GM12878 (cell line): ENCODE results near the gene ANO1. TPM values are rescaled to one million over a fixed set of nuclear protein-coding genes. Genes with fewer than 3 reads are reported as not detected.
"Not testable (repeated sequence)": the region's sequence is repeated elsewhere in the genome, so short reads cannot be mapped to it uniquely, and the experiment has no call there.

Experiments used
- ATAC-seq: fragments of 200-7000 bp; cut with Tn5 transposase; 3 replicates; pipeline ENCODE4 v1.9.1; 2020; ENCODE audit warnings: mild to moderate bottlenecking, moderate library complexity
- BruUV-seq: library from RNA; stranded (reverse); fragments of 400-500 nt; replicated peaks from 2 replicates; lab custom pipeline; 2021; lab: Mats Ljungman, UMichigan
- CTCF ChIA-PET: fragments of 300-600 bp; sonication (Branson Sonifier 250); formaldehyde crosslinking; extraction: SDS; loops from one replicate; lab custom pipeline; 2021; ENCODE audit warnings: inconsistent platforms; lab: Yijun Ruan, JAX
- POLR2A ChIA-PET: fragments of 350-600 bp; formaldehyde crosslinking; extraction: SDS; loops from one replicate; lab custom pipeline; 2021; ENCODE audit warnings: inconsistent platforms; lab: Charles Lee
- RAD21 ChIA-PET: fragments of 300-600 bp; sonication (Branson Sonifier 250); formaldehyde crosslinking; loops from one replicate; lab custom pipeline; 2023; ENCODE audit warnings: antibody characterized with exemption; ENCODE audit not compliant: unreplicated experiment; lab: Charles Lee
- SMC1A ChIA-PET: fragments of 300-600 bp; sonication (Branson Sonifier 250); formaldehyde crosslinking; loops from one replicate; lab custom pipeline; 2023; ENCODE audit not compliant: unreplicated experiment, uncharacterized antibody; lab: Charles Lee
- DNase-seq: peaks from one replicate; pipeline ENCODE4 v3.0.0-alpha.2; 2011; ENCODE audit warnings: low read depth, low spot score
- FAIRE-seq: peaks from 3 replicates; lab custom pipeline; 2011; peaks lifted over from hg19 to GRCh38; lab: Jason Lieb, UNC
- H2AFZ ChIP-seq: 2 replicates; pipeline ENCODE4 v1.6.0; 2011; ENCODE audit warnings: low read depth, low read length, control low read depth; ENCODE audit not compliant: control insufficient read depth
- H3K27ac ChIP-seq: 2 replicates; pipeline ENCODE4 v1.5.1; 2011; ENCODE audit warnings: control low read depth; ENCODE audit not compliant: control insufficient read depth, insufficient read depth
- H3K27me3 ChIP-seq, 2 experiments: replicated peaks in 1 of 2; 2 replicates each; pipeline versions ENCODE4 v1.6.0 to v1.6.1; 2011; ENCODE audit warnings: low read length in 1 of 2; ENCODE audit not compliant: control insufficient read depth in 2 of 2, insufficient read depth in 2 of 2
- H3K36me3 ChIP-seq, 2 experiments: 2 replicates each; pipeline ENCODE4 v1.5.1; 2011; ENCODE audit warnings: low read length in 1 of 2; ENCODE audit not compliant: control insufficient read depth in 2 of 2, insufficient read depth in 2 of 2
- H3K4me1 ChIP-seq: 2 replicates; pipeline ENCODE4 v1.6.1; 2011; ENCODE audit warnings: mild to moderate bottlenecking, low read length, moderate library complexity, mixed read lengths; ENCODE audit not compliant: control insufficient read depth, insufficient read depth
- H3K4me2 ChIP-seq: 2 replicates; pipeline ENCODE4 v1.6.0; 2011; ENCODE audit warnings: control low read depth; ENCODE audit not compliant: control insufficient read depth, insufficient read depth
- H3K4me3 ChIP-seq: fragments of 200-600 bp; sonication (generic); 2 replicates; pipeline ENCODE4 v1.5.1; 2016
- H3K79me2 ChIP-seq: 2 replicates; pipeline ENCODE4 v1.6.0; 2011; ENCODE audit warnings: low read length; ENCODE audit not compliant: control insufficient read depth, insufficient read depth
- H3K9ac ChIP-seq: 2 replicates; pipeline ENCODE4 v1.8.0; 2011; ENCODE audit warnings: low read length, control low read depth, mixed read lengths; ENCODE audit not compliant: control insufficient read depth, insufficient read depth
- H3K9me3 ChIP-seq: replicated peaks from 3 replicates; pipeline ENCODE4 v1.5.1; 2011; ENCODE audit warnings: mild to moderate bottlenecking, low read length; ENCODE audit not compliant: control insufficient read depth, insufficient read depth
- H4K20me1 ChIP-seq: 2 replicates; pipeline ENCODE4 v1.6.0; 2011; ENCODE audit not compliant: control insufficient read depth, insufficient read depth
- GABPA ChIP-seq: IDR thresholded peaks from 2 replicates; pipeline ENCODE4 v1.6.1; 2014; ENCODE audit warnings: antibody characterized with exemption, low read depth, mild to moderate bottlenecking, inconsistent platforms
- HDAC2 ChIP-seq: fragments of 200-600 bp; sonication (generic); IDR thresholded peaks from 2 replicates; pipeline ENCODE4 v1.6.1; 2017
- HSF1 ChIP-seq: fragments of 150-350 bp; IDR thresholded peaks from 2 replicates; pipeline ENCODE4 v1.6.1; 2014; ENCODE audit warnings: mild to moderate bottlenecking, low read depth, low read length
- RELA ChIP-seq: fragments of 450-650 bp; IDR thresholded peaks from 2 replicates; pipeline ENCODE4 v1.8.0; 2014; ENCODE audit warnings: borderline replicate concordance; ENCODE audit not compliant: partially characterized antibody
- YY1 ChIP-seq: IDR thresholded peaks from 2 replicates; pipeline ENCODE4 v1.6.1; 2011; ENCODE audit warnings: low read depth, mild to moderate bottlenecking, low read length
- WGBS: methylation state at CpG from one replicate; pipeline ENCODE4 v1.1.6; 2016; ENCODE audit warnings: low lambda C conversion rate; ENCODE audit not compliant: insufficient replicate concordance, insufficient coverage; ENCODE audit errors: missing lambda C conversion rate; 5-methylcytosine and 5-hydroxymethylcytosine counted together
- in situ Hi-C: fragments of 300-500 bp; cut with MboI; formaldehyde crosslinking; loops from 9 replicates; pipeline ENCODE4 v1.14.3; 2018; ENCODE audit warnings: mixed read lengths
- intact Hi-C: fragments of 100-400 bp; cut with micrococcal nuclease; formaldehyde crosslinking; loops from one replicate; pipeline ENCODE4 v1.14.2; 2022; ENCODE audit not compliant: unreplicated experiment
- polyA plus RNA-seq, 11 experiments: library from polyadenylated mRNA; depleted of rRNA in 4 of 11; unstranded in 6 of 11; stranded (reverse) in 5 of 11; fragments of >200 nt; fragmentation: Nextera tagmentation in 4 of 11; fragmentation: Illumina TruSeq in 1 of 11; extraction: Ambion mirVana in 4 of 11; extraction: Trizol in 1 of 11; gene quantifications; 1 replicate in 1 of 11; 2 replicates in 10 of 11; pipeline versions ENCODE4 v1.2.1 to v1.2.3, GENCODE V29; 2011 to 2016; ENCODE audit warnings: inconsistent platforms in 2 of 11, missing spikeins in 2 of 11, low read depth in 1 of 11
- total RNA-seq, 4 experiments: library from RNA; depleted of rRNA in 3 of 4; stranded (reverse); fragments of >200 nt in 3 of 4; fragmentation: Illumina TruSeq in 1 of 4; extraction: Trizol in 1 of 4; gene quantifications; 2 replicates each; pipeline versions ENCODE4 v1.2.1 to v1.2.3, GENCODE V29; 2013 to 2021
- TF ChIP-seq, protein P1 (sequence below): fragments of 450-650 bp; IDR thresholded peaks from 2 replicates; pipeline ENCODE4 v1.6.1; 2017; ENCODE audit warnings: low read depth, mild to moderate bottlenecking, moderate library complexity
- TF ChIP-seq, protein P2 (sequence below): fragments of 450-650 bp; IDR thresholded peaks from 2 replicates; pipeline ENCODE4 v1.6.1; 2017; ENCODE audit warnings: mild to moderate bottlenecking

ANO1 gene
- total and polyA plus RNA-seq, 10 of the 15 experiments (the other 5 are each of a cell fraction or from before 2014, with no cell fraction given): 0.01 to 0.38 (median 0.06) TPM; not detected in 7

- H3K27me3 ChIP-seq, SMC1A ChIA-PET, H4K20me1 ChIP-seq, H3K27ac ChIP-seq, DNase-seq, RAD21 ChIA-PET, H3K9ac ChIP-seq, H3K79me2 ChIP-seq, in situ Hi-C loops, H3K4me2 ChIP-seq, FAIRE-seq, H3K4me1 ChIP-seq, H3K36me3 ChIP-seq, intact Hi-C loops, H3K9me3 ChIP-seq, BruUV-seq, POLR2A ChIA-PET, H2AFZ ChIP-seq, ATAC-seq, H3K4me3 ChIP-seq, CTCF ChIA-PET: not testable (repeated sequence)
- WGBS: 6% methylated on average over 2 of the region's 2 CpGs
Observed at GRCh38 chr11:70035665-70036064, 42.5 kb upstream of the ANO1 start.

DNA sequence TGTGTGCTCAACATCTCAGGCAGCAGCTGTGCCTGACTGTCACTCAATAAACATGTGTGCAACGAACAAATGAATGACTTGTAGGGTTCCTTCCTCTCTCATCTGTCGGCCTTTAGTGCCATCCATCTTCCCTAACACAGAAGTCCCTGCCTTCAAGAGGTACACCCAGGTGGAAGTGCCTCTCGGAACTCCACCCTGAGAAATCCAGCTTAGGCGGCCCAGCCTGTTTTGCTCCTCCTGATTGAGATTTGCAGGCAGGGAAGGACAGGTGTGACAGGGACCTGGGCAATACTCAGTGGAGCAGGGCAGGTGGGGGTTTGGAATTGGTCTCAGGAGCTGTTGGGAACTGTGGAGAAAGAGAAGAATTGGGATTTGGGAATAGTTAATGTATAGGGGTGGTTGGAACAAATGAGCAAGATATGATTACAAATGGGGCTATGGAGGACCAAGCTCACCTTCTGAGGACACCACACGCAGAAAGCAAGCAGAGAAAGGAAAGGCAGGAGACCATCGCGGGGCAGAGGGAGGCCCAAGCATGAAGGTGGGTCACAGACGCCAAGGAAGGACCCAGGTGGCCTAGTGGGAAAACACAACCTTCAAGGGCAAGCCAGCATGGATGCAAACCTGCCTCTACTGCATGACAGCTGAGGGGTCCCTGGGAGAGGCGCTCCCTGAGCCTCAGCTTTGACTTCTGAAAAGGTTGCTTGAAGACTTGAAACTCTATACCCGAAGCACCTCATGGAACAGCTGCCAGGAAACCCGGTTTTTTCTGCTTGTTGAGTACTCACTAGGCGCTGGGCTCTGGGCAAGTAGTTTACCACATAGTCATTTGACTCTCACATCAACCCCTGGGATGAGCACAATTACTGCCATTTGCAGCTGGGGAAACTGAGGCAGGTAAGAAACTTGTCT lies 40.9 kb upstream of the ANO1 start:
- Histone ChIP-seq H3K79me2 (no peaks in the 10 kb centered on the region), H3K27ac (no peak overlapping the region), H3K9ac (no peak overlapping the region), H3K36me3 (no peaks in the 10 kb centered on the region), H3K4me3 (no peak overlapping the region), H4K20me1 (no peaks in the 10 kb centered on the region), H3K4me2 (no peak overlapping the region)
- no peak for FAIRE-seq
- ATAC-seq: no peak
- RAD21 ChIA-PET: no interaction called here
- in situ Hi-C loops: no loop called here
- intact Hi-C loops: no loop called here
- CTCF ChIA-PET: no interaction called here
- TF ChIP-seq YY1: no peak
- no peak for TF ChIP-seq RELA
- TF ChIP-seq, protein P1, sequence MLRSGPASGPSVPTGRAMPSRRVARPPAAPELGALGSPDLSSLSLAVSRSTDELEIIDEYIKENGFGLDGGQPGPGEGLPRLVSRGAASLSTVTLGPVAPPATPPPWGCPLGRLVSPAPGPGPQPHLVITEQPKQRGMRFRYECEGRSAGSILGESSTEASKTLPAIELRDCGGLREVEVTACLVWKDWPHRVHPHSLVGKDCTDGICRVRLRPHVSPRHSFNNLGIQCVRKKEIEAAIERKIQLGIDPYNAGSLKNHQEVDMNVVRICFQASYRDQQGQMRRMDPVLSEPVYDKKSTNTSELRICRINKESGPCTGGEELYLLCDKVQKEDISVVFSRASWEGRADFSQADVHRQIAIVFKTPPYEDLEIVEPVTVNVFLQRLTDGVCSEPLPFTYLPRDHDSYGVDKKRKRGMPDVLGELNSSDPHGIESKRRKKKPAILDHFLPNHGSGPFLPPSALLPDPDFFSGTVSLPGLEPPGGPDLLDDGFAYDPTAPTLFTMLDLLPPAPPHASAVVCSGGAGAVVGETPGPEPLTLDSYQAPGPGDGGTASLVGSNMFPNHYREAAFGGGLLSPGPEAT: no peak
- no peak for TF ChIP-seq HDAC2
- no peak for TF ChIP-seq HSF1
- TF ChIP-seq, protein P2, sequence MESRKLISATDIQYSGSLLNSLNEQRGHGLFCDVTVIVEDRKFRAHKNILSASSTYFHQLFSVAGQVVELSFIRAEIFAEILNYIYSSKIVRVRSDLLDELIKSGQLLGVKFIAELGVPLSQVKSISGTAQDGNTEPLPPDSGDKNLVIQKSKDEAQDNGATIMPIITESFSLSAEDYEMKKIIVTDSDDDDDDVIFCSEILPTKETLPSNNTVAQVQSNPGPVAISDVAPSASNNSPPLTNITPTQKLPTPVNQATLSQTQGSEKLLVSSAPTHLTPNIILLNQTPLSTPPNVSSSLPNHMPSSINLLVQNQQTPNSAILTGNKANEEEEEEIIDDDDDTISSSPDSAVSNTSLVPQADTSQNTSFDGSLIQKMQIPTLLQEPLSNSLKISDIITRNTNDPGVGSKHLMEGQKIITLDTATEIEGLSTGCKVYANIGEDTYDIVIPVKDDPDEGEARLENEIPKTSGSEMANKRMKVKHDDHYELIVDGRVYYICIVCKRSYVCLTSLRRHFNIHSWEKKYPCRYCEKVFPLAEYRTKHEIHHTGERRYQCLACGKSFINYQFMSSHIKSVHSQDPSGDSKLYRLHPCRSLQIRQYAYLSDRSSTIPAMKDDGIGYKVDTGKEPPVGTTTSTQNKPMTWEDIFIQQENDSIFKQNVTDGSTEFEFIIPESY: no peak
- TF ChIP-seq GABPA: no peak
- TF ChIP-seq, all 136 proteins: peak for 0
- ChIA-PET POLR2A (no interaction called here), SMC1A (no interaction called here)
- H2AFZ ChIP-seq: no peak overlapping the region
- no peaks in the 10 kb centered on the region for H3K27me3 ChIP-seq
- BruUV-seq: no TSS peak
- no peaks in the 10 kb centered on the region; the same call in 2 of the 3 replicates for H3K9me3 ChIP-seq
- no peaks in the 10 kb centered on the region for H3K4me1 ChIP-seq
- DNase-seq: no peak
- 36% methylated on average over 12 of the region's 12 CpGs for WGBS
